OCI-LY3 (cell line): ENCODE measurements around the gene BRF1.

Experiments used
- H2AFZ ChIP-seq: fragments of 200-600, 300-600 bp; shearing (Covaris generic); 2 replicates; pipeline ENCODE4 v1.6.0; 2014; ENCODE audit warnings: antibody characterized with exemption, low read depth, low read length
- H3K27ac ChIP-seq: fragments of 200-600, 300-600 bp; sonication (generic); 2 replicates; pipeline ENCODE4 v1.5.1; 2014; ENCODE audit warnings: mild to moderate bottlenecking, low read length, moderate library complexity, mixed read lengths
- H3K27me3 ChIP-seq: fragments of 200-600, 300-600 bp; sonication (generic); 2 replicates; pipeline ENCODE4 v1.6.1; 2014; ENCODE audit warnings: low read depth, low read length, mixed read lengths
- H3K36me3 ChIP-seq: fragments of 200-600, 300-600 bp; sonication (generic); replicated peaks from 2 replicates; pipeline ENCODE3; 2014; ENCODE audit warnings: low read depth, low read length, mixed read lengths
- H3K4me1 ChIP-seq: fragments of 300-600, 200-600 bp; sonication (generic); 2 replicates; pipeline ENCODE4 v1.6.1; 2014; ENCODE audit warnings: low read length, mixed read lengths
- H3K4me2 ChIP-seq: fragments of 200-600, 300-600 bp; sonication (generic); 2 replicates; pipeline ENCODE4 v1.6.1; 2014; ENCODE audit warnings: low read length, mixed read lengths
- H3K4me3 ChIP-seq: fragments of 300-600, 200-600 bp; sonication (generic); 2 replicates; pipeline ENCODE4 v1.5.1; 2014; ENCODE audit warnings: antibody characterized with exemption, mild to moderate bottlenecking, low read length, moderate library complexity
- H3K79me2 ChIP-seq: fragments of 300-600, 200-600 bp; shearing (Covaris generic); 2 replicates; pipeline ENCODE4 v1.6.1; 2014; ENCODE audit warnings: mild to moderate bottlenecking, low read length, mixed read lengths
- H3K9ac ChIP-seq: fragments of 300-600, 200-600 bp; shearing (Covaris generic); 2 replicates; pipeline ENCODE4 v1.6.0; 2014; ENCODE audit warnings: mild to moderate bottlenecking, low read length, moderate library complexity
- H3K9me3 ChIP-seq: fragments of 200-600, 300-600 bp; shearing (Covaris generic); 2 replicates; pipeline ENCODE4 v1.6.1; 2014; ENCODE audit warnings: low read length, mixed read lengths; ENCODE audit not compliant: insufficient read depth
- H4K20me1 ChIP-seq: fragments of 200-600, 300-600 bp; sonication (generic); 2 replicates; pipeline ENCODE4 v1.6.1; 2016; ENCODE audit warnings: low read length, mixed read lengths; ENCODE audit not compliant: insufficient read depth
- EZH2phosphoT487 ChIP-seq: fragments of 200-600 bp; shearing (Covaris generic); IDR thresholded peaks from 2 replicates; pipeline ENCODE4 v1.6.1; 2018; ENCODE audit warnings: antibody characterized with exemption, mixed run types, low read depth
- TF ChIP-seq, protein P1 (sequence below): fragments of 200-600, 300-600 bp; sonication (generic); IDR thresholded peaks from 2 replicates; pipeline ENCODE4 v1.5.1; 2014; ENCODE audit warnings: antibody characterized with exemption, low read length, low read depth

Gene BRF1

DNA sequence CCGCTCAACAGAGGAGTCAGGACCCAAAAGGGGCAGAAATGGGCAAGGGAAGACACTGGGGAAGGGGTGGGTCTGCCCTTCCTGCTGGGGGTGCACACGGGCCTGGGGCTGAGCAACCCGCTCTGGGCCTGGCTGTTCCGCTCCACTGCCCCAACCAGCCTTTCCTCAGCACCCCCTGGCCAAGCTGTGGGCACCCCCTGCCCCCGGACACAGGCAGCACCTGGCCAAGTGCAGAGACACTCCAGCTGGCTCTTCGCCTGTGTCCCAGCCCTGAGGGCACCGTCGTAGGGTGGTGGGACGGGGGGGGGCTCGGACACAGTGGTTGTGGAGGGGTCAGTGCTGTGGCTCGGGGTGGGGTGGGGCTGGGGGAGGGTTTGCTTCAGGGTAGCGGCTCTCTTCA, 24.1 kb upstream of the BRF1 start:
- Histone ChIP-seq H3K27me3 (no peaks in the 10 kb centered on the region), H3K9me3 (no peaks in the 10 kb centered on the region), H3K27ac (no peak overlapping the region), H3K4me2 (no peak overlapping the region), H4K20me1 (0 out of 2 replicates have a peak, but pooled peaks cover 7% of the 10 kb centered on the region), H3K79me2 (peaks cover 26% of the 10 kb centered on the region), H3K4me1 (no peaks in the 10 kb centered on the region), H3K9ac (no peak overlapping the region), H3K4me3 (no peak overlapping the region), H2AFZ (no peak overlapping the region), H3K36me3 (no peaks in the 10 kb centered on the region)
- no peak for TF ChIP-seq EZH2phosphoT487
- TF ChIP-seq, protein P1, sequence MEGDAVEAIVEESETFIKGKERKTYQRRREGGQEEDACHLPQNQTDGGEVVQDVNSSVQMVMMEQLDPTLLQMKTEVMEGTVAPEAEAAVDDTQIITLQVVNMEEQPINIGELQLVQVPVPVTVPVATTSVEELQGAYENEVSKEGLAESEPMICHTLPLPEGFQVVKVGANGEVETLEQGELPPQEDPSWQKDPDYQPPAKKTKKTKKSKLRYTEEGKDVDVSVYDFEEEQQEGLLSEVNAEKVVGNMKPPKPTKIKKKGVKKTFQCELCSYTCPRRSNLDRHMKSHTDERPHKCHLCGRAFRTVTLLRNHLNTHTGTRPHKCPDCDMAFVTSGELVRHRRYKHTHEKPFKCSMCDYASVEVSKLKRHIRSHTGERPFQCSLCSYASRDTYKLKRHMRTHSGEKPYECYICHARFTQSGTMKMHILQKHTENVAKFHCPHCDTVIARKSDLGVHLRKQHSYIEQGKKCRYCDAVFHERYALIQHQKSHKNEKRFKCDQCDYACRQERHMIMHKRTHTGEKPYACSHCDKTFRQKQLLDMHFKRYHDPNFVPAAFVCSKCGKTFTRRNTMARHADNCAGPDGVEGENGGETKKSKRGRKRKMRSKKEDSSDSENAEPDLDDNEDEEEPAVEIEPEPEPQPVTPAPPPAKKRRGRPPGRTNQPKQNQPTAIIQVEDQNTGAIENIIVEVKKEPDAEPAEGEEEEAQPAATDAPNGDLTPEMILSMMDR = no peak

DNA sequence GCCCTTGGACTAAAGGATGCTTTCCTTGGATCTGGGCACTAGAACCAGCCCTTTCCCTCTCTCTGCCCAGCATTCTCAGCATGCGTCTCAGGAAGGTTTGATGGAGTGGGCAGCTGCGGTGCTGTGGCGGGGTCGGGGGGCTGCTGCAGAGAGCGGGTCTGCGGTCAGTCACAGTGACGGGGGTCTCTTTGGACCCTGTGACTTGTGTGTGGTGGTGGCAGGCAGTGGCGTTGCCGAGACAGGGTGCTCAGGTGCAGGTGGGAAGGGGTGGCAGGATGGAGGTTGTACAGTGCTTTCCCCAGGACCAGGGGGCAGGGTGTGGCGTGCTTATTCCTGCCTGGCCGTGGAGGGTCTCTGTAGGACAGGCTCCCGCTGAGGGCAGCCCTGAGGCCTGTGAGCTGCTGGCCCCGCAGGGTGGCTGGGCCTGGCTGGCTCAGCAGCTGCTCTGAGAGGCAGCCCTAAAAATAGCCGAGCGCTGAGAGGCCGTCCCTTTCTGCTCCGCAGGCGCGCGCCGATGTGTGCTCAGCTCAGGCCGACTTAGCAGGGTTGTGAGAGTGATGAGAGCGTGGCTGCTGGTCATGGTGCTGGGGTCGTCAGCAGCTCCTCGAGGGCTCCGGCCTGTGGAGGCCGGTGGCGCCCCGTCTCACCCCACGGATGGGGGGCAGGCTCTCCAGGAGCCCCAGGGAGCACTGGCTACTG, 23.4 kb upstream of the BRF1 start:
- Histone ChIP-seq H3K27ac (no peak overlapping the region), H2AFZ (no peak overlapping the region), H3K4me1 (no peaks in the 10 kb centered on the region), H3K4me2 (no peak overlapping the region), H3K9ac (no peak overlapping the region), H4K20me1 (peaks cover 7% of the 10 kb centered on the region; the same call in 1 of the 2 replicates), H3K9me3 (no peaks in the 10 kb centered on the region), H3K79me2 (peaks cover 28% of the 10 kb centered on the region), H3K27me3 (no peaks in the 10 kb centered on the region), H3K4me3 (no peak overlapping the region), H3K36me3 (no peaks in the 10 kb centered on the region)
- TF ChIP-seq, protein P1 = no peak
- TF ChIP-seq EZH2phosphoT487 = no peak

DNA sequence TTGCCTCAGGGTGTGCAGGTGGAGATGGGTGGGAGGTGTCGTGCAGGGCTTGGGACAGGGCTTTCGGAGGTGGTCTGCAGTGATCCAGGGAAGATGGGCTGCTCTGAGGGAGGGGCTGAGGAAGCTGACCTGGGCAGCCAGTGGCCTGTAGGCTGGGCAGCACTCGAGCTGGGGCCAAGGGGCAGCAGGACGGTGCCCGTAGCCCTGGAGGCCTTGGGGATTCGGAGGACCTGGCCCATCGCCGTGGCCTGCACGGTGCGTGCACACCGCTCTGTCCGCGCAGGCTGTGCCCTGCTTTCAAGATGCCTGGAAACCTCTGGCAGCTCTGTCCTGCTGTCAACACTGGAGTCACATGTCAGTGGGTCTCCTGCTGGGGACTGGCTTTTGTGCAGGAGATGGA, 22.9 kb upstream of the BRF1 start:
- no peaks in the 10 kb centered on the region for H3K4me1 ChIP-seq
- no peak overlapping the region for H3K4me3 ChIP-seq
- H4K20me1 ChIP-seq = peaks cover 7% of the 10 kb centered on the region; the same call in 1 of the 2 replicates
- H3K4me2 ChIP-seq = no peak overlapping the region
- TF ChIP-seq, protein P1 = no peak
- no peak for TF ChIP-seq EZH2phosphoT487
- no peaks in the 10 kb centered on the region for H3K36me3 ChIP-seq
- H3K27me3 ChIP-seq = no peaks in the 10 kb centered on the region
- H3K79me2 ChIP-seq = peaks cover 28% of the 10 kb centered on the region
- no peak overlapping the region for H3K27ac ChIP-seq
- no peak overlapping the region for H3K9ac ChIP-seq
- no peak overlapping the region for H2AFZ ChIP-seq
- no peaks in the 10 kb centered on the region for H3K9me3 ChIP-seq

DNA sequence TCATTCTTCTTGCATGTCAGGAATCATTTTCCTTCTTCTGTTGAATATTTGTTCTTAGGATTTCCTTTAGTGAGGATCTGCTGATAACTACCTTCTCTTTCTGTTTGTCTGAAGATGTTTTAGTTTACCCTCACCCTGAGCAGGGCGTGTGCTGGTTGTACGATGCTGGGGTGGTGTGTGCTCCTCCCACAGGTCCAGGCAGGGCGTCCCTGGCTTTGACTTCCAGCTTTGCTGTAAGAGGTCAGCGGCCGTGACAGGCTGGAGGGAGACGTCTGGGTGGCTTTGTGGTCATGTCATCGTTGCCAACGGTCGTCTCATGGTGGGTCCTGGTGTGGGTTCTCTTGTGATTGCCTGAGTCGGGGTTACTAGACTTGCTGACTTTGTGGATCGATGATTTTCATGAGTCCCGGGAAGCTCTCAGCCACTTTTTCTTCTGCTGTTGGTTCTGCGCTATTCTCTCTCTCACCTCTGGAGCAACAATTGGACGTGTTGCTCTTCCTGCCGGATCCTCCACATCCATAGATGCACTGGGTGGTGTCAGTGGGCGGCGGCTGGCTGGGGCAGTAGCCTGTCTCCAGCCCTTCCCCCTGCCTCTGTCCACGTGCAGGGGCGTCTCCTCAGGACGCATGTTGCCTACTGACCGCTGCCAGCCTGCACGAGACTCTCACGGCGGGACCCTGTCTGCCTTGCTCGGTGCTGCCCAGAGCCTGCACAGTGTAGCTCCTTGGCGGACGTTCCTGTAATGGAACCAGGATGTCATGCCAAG, 22.2 kb upstream of the BRF1 start:
- no peak overlapping the region for H3K4me2 ChIP-seq
- no peak overlapping the region for H3K9ac ChIP-seq
- TF ChIP-seq, protein P1 = no peak
- TF ChIP-seq EZH2phosphoT487 = no peak

More for the DNA sequence above, 22.2 kb upstream of the BRF1 start:
- Histone ChIP-seq H3K27me3 (no peaks in the 10 kb centered on the region), H3K79me2 (peaks cover 28% of the 10 kb centered on the region), H3K4me1 (no peaks in the 10 kb centered on the region), H3K27ac (no peak overlapping the region), H4K20me1 (peaks cover 7% of the 10 kb centered on the region; the same call in 1 of the 2 replicates), H3K9me3 (no peaks in the 10 kb centered on the region), H3K36me3 (no peaks in the 10 kb centered on the region), H3K4me3 (no peak overlapping the region), H2AFZ (no peak overlapping the region)
